Subcutaneous adipose tissue (tissue), 4 donors: ENCODE measurements around the gene GRK1. TPM values are rescaled to one million over a fixed set of nuclear protein-coding genes. Genes with fewer than 3 reads are reported as not detected.

Experiments used
- CTCF ChIP-seq: fragments of 450-650 bp; IDR thresholded peaks from one replicate; pipeline ENCODE4 v1.5.1; 2016; ENCODE audit warnings: low read depth, mild to moderate bottlenecking, control low read depth, antibody characterized with exemption, moderate library complexity
- total RNA-seq, 4 donors: library from RNA; depleted of rRNA; stranded (reverse); fragments of >200 nt; gene quantifications; one replicate each; pipeline ENCODE4 v1.1.0, GENCODE V29; 2016

The GRK1 gene
- total RNA-seq, 4 donors from 2014 or later: not detected

- TF ChIP-seq CTCF: no peak
These were observed 65.3 kb downstream of the GRK1 start for GRCh38 chr13:113732176-113732960.

- no peak for TF ChIP-seq CTCF
These were observed 66.2 kb downstream of the GRK1 start for GRCh38 chr13:113732961-113733950.

- no peak for TF ChIP-seq CTCF
These were observed 67.2 kb downstream of the GRK1 start for GRCh38 chr13:113734099-113734825.

- TF ChIP-seq CTCF: no peak
These were observed 67.8 kb downstream of the GRK1 start for GRCh38 chr13:113734826-113735125.

GRCh38 chr13:113735194-113735593 lies 68.2 kb downstream of the GRK1 start:
- TF ChIP-seq CTCF: no peak

GRCh38 chr13:113735750-113736149 lies 68.7 kb downstream of the GRK1 start:
- no peak for TF ChIP-seq CTCF

GRCh38 chr13:113736258-113736731 lies 69.3 kb downstream of the GRK1 start:
- TF ChIP-seq CTCF: no peak
